Measurements from ENCODE around the gene CAMLG.

- TF ChIP-seq REST (IDR thresholded peaks at IDR 0.05; ENCODE audit: borderline replicate concordance in 1 of 2, low read depth in 1 of 2, low read length in 2 of 2) (no peak), RNF2 (conservative IDR thresholded peaks at IDR 0.05; ENCODE audit: low read depth) (no peak), IRF2 (CRISPR knock-in tag; IDR thresholded peaks at IDR 0.05) (no peak), YEATS2 (CRISPR knock-in tag; IDR thresholded peaks at IDR 0.05; ENCODE audit: borderline replicate concordance) (no peak), ZBTB7A (CRISPR knock-in tag; IDR thresholded peaks at IDR 0.05) (no peak), CTCF (CRISPR knock-in tag; IDR thresholded peaks at IDR 0.05) (no peak)
Measured at GRCh38 chr5:134769206-134769605, 30.9 kb downstream of the CAMLG start.
